ENCODE results near the gene INPPL1. TPM values are rescaled to one million over a fixed set of nuclear protein-coding genes. Genes with fewer than 3 reads are reported as not detected.

Gene INPPL1, protein sequence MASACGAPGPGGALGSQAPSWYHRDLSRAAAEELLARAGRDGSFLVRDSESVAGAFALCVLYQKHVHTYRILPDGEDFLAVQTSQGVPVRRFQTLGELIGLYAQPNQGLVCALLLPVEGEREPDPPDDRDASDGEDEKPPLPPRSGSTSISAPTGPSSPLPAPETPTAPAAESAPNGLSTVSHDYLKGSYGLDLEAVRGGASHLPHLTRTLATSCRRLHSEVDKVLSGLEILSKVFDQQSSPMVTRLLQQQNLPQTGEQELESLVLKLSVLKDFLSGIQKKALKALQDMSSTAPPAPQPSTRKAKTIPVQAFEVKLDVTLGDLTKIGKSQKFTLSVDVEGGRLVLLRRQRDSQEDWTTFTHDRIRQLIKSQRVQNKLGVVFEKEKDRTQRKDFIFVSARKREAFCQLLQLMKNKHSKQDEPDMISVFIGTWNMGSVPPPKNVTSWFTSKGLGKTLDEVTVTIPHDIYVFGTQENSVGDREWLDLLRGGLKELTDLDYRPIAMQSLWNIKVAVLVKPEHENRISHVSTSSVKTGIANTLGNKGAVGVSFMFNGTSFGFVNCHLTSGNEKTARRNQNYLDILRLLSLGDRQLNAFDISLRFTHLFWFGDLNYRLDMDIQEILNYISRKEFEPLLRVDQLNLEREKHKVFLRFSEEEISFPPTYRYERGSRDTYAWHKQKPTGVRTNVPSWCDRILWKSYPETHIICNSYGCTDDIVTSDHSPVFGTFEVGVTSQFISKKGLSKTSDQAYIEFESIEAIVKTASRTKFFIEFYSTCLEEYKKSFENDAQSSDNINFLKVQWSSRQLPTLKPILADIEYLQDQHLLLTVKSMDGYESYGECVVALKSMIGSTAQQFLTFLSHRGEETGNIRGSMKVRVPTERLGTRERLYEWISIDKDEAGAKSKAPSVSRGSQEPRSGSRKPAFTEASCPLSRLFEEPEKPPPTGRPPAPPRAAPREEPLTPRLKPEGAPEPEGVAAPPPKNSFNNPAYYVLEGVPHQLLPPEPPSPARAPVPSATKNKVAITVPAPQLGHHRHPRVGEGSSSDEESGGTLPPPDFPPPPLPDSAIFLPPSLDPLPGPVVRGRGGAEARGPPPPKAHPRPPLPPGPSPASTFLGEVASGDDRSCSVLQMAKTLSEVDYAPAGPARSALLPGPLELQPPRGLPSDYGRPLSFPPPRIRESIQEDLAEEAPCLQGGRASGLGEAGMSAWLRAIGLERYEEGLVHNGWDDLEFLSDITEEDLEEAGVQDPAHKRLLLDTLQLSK
- total RNA-seq: 29.3 and 47.1 TPM in 2 replicates

DNA sequence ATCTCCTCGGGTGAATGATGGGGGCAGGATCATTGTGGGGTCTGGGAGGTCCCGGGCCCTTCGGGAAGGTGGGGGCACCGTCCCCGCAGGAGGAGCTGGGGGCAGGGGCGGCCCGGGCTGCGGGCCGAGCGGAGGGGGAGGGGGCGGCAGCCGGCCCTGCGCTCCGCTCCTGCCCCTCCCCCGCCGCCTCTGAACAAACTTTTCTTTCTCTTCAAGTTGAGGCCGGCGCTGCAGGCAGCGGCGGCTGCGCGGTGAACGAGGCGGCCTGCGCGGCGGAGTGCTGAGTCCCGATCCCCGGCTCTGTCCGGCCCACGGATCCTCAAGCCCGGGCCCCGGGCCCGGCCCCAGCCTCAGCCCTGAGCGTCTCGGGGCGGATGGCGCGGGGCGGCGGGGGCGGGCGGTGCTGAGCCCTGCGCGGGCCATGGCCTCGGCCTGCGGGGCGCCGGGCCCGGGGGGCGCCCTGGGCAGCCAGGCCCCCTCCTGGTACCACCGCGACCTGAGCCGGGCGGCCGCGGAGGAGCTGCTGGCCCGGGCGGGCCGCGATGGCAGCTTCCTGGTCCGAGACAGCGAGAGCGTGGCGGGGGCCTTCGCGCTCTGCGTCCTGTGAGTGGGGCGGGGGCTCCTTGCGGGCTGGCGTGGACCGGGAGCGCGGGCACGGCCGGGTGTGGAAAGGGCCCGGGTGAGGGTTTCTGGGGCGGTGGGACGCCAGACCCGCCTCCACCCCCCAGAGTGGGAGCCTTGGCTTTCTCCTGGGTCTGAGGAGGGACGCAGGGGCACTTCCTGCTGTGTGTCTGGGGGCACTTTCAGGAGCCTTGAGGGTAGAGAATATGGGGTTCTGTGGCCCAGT is at the start of gene INPPL1:
Gene INPPL1 (plus strand): TSS at position 204 of the 847 bp plus-strand sequence. CDS start 218 bp downstream, at position 422.

DNA sequence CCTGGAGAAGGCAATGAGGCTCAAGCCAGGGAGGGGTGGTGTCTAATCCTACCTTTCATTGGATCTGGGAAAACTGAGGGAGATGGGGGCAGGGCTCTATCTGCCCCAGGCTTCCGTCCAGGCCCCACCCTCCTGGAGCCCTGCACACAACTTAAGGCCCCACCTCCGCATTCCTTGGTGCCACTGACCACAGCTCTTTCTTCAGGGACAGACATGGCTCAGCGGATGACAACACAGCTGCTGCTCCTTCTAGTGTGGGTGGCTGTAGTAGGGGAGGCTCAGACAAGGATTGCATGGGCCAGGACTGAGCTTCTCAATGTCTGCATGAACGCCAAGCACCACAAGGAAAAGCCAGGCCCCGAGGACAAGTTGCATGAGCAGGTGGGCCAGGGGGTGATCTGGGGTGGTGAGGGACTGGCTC is 32.6 kb upstream of the INPPL1 start, which contains the start of gene FOLR1:
Gene FOLR1 (plus strand): TSS at position 180 of the 421 bp plus-strand sequence. CDS start 34 bp downstream, at position 214.

DNA sequence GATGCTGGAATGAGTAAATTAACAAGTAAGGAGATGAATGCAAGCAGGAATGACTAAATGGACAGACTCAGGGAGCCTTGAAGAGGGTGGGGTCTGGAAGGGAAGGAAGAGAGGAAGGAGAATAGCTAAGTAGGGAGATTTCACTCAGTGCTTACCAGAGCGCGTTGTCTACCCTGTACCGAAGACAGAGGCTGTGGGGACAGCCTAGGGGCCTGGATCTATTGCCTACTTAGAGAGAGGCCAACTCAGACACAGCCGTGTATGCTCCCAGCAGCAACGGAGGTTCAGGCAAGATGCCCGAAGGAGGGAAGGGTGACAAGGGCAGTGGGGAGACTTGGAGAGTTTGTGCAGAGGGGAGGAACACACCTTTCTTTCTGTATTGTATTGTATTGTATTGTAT is 7.9 kb upstream of the INPPL1 start, which contains the start of gene FOLR2:
Gene FOLR2 (plus strand): TSS at position 157 of the 400 bp plus-strand sequence. CDS start 1,791 bp downstream, outside the sequence.

DNA sequence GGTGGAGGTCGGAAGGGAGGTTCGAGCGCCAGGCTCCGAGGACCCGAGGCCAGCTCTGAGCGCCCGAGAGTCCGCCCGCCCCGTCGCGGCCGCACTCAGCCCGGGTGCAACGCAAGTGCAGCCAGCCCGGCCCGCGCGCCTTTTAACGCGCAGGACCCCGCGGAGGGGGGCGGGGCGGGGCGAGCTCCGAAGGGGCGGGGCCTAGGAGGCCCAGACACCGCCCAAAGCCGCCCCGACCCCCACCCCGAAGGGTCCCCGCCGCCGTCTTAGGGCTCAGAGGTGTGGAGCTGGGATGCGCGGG is 19.4 kb downstream of the INPPL1 start, which contains the start of gene PHOX2A:
Gene PHOX2A (minus strand): TSS at position 117 of the 301 bp plus-strand sequence. CDS start 172 bp downstream, outside the sequence.

Other genes with a start within 250 kb of the INPPL1 start
- 2.6 and 6.0 TPM in 2 replicates for gene IL18BP, start 225.9 kb upstream of the INPPL1 start, total RNA-seq
- gene NUMA1, start 144.2 kb upstream of the INPPL1 start, total RNA-seq: 131 and 164 TPM in 2 replicates
- 1.9 and 7.0 TPM in 2 replicates for gene LRRC51, start 143.9 kb upstream of the INPPL1 start, total RNA-seq
- 62.2 and 63.6 TPM in 2 replicates for gene LAMTOR1, start 121.5 kb upstream of the INPPL1 start, total RNA-seq
- not detected in 2 replicates for gene TOMT, start 118.8 kb upstream of the INPPL1 start, total RNA-seq
- gene ANAPC15, start 112.1 kb upstream of the INPPL1 start, total RNA-seq: 22.1 and 24.3 TPM in 2 replicates
- not detected in 2 replicates for gene FOLR3, start 89.0 kb upstream of the INPPL1 start, total RNA-seq
- gene FOLR1, start 32.6 kb upstream of the INPPL1 start, total RNA-seq: not detected in 2 replicates
- gene FOLR2, start 8.0 kb upstream of the INPPL1 start, total RNA-seq: not detected in 2 replicates
- gene PHOX2A, start 19.4 kb downstream of the INPPL1 start, total RNA-seq: not detected in 2 replicates
- gene CLPB, start 209.8 kb downstream of the INPPL1 start, total RNA-seq: 28.3 and 55.8 TPM in 2 replicates

Data from bladder microvascular endothelial cell (primary cell).